Upper lobe of left lung (tissue), 6 donors: ENCODE data around the gene FBXL22. TPM values are rescaled to one million over a fixed set of nuclear protein-coding genes. Genes with fewer than 3 reads are reported as not detected.
"Not testable (repeated sequence)": the region's sequence is repeated elsewhere in the genome, so short reads cannot be mapped to it uniquely, and the experiment has no call there.

Experiments used
- ATAC-seq, 2 donors: fragments of 200-7000 bp; cut with Tn5 transposase; one replicate each; pipeline ENCODE4 v1.9.1; 2022; ENCODE audit warnings: mild to moderate bottlenecking in 2 of 2, moderate library complexity in 2 of 2; ENCODE audit not compliant: low FRiP score in 2 of 2
- DNase-seq, 2 donors: peaks; one replicate each; pipeline ENCODE4 v3.0.0-alpha.2; 2019 to 2020
- H3K27ac ChIP-seq, 4 donors: fragments of 200-600 bp; sonication (generic); one replicate each; pipeline ENCODE4 v1.5.1; 2016 to 2019
- H3K27me3 ChIP-seq, 4 donors: fragments of 200-600 bp; sonication (generic); one replicate each; pipeline ENCODE4 v1.5.1; 2017 to 2019
- H3K36me3 ChIP-seq, 4 donors: fragments of 200-600 bp; sonication (generic); one replicate each; pipeline ENCODE4 v1.5.1; 2016 to 2019
- H3K4me1 ChIP-seq, 4 donors: fragments of 200-600 bp; sonication (generic); one replicate each; pipeline ENCODE4 v1.5.1; 2018 to 2019
- H3K4me3 ChIP-seq, 4 donors: fragments of 200-600 bp; sonication (generic); one replicate each; pipeline ENCODE4 v1.5.1; 2017 to 2019; ENCODE audit warnings: mild to moderate bottlenecking in 2 of 4, moderate library complexity in 1 of 4
- H3K9me3 ChIP-seq, 4 donors: fragments of 200-600 bp; sonication (generic); one replicate each; pipeline ENCODE4 v1.5.1; 2018 to 2019
- CTCF ChIP-seq, 6 experiments: fragments of 450-650 bp in 4 of 6; fragments of 200-600 bp in 2 of 6; sonication (generic) in 2 of 6; IDR thresholded peaks; one replicate each; pipeline ENCODE4 v1.5.1; 2016 to 2019; ENCODE audit warnings: antibody characterized with exemption in 6 of 6
- EP300 ChIP-seq, 4 donors: sonication (generic); formaldehyde crosslinking; IDR thresholded peaks; one replicate each; pipeline ENCODE4 v1.5.1; 2017; ENCODE audit warnings: antibody characterized with exemption in 4 of 4, control low read depth in 2 of 4
- POLR2A ChIP-seq, 4 donors: fragments of 450-650 bp; IDR thresholded peaks; one replicate each; pipeline ENCODE4 v1.5.1; 2016 to 2017; ENCODE audit warnings: antibody characterized with exemption in 4 of 4, mild to moderate bottlenecking in 2 of 4
- POLR2AphosphoS5 ChIP-seq, 2 donors: sonication (generic); formaldehyde crosslinking; IDR thresholded peaks; one replicate each; pipeline ENCODE4 v1.5.1; 2017; ENCODE audit warnings: antibody characterized with exemption in 2 of 2
- WGBS, 2 donors: methylation state at CpG; one replicate each; pipeline ENCODE4 v1.1.5; 2017 to 2018; 5-methylcytosine and 5-hydroxymethylcytosine counted together
- total RNA-seq, 6 donors: library from RNA; depleted of rRNA in 4 of 6; stranded (reverse); fragments of >200 nt in 4 of 6; gene quantifications; one replicate each; pipeline versions ENCODE4 v1.1.0 to v1.2.1, GENCODE V29; 2016 to 2021
- donor health status: DM: no; HTN: no; CAD: no; lungs with moderate emphysema.
- donor health status: DM: no; HTN: yes; CAD: no; lungs with severe emphysema.

The FBXL22 gene
- total RNA-seq, 6 donors from 2014 or later, result 1.1 to 2.0 (median 1.8) TPM; not detected in 2

DNA sequence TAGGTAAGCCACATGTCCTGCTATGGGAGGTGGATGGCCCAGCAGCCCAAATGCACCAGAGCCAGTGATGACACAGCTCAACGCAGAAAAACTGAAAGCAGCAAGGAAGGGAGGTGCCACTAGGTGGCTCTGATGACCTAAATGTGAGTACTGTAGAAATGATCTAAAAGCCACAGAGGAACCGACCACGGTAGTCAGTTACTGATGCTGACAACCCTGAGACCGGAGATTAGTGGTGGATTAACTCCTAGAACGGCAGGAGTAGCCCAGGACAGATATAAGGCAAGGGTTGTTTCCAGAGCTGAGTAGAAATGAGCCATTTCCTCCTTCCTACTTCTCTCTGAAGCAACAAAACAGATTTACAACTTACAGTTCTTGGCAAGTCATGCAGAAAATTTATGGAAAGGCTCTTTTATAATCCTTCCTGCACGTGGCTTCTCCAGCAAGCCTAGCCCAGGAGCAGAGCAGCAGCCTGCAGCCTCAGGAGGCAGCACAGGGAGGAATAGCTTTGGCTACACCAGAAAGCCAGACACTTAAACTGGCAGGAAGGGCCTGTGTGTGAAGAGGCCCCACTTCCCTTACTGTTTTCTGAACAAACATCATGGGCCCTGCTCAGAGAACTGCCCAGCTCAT is 13.1 kb downstream of the FBXL22 start:
- peak in 1 of 2 donors; percentile 69 for DNase-seq
- H3K9me3 ChIP-seq, result no peaks in the 10 kb centered on the region
- WGBS, 2 donors, result 5 to 14% methylated on average over 6 of the region's 6 CpGs
- TF ChIP-seq CTCF (IDR thresholded peaks at IDR 0.05), result peak; percentile 34 to 73 (median 58)
- TF ChIP-seq POLR2AphosphoS5 (IDR thresholded peaks at IDR 0.05), result no peak
- ATAC-seq, result peak; percentile 75 to 87
- H3K27me3 ChIP-seq, result no peaks in the 10 kb centered on the region
- H3K4me1 ChIP-seq, result peaks cover 12 to 24% (median 22%) of the 10 kb centered on the region in 4 donors
- peak overlapping the region; percentile 26 to 39 (median 35) for H3K27ac ChIP-seq
- H3K4me3 ChIP-seq, result no peak overlapping the region
- H3K36me3 ChIP-seq, result peaks cover 5 to 70% (median 43%) of the 10 kb centered on the region in 4 donors

GRCh38 chr15:63611177-63611576 is 14.0 kb downstream of the FBXL22 start:
- TF ChIP-seq POLR2A (IDR thresholded peaks at IDR 0.05), result no peak
- no peak for TF ChIP-seq POLR2AphosphoS5 (IDR thresholded peaks at IDR 0.05)
- no peak for TF ChIP-seq CTCF (IDR thresholded peaks at IDR 0.05)
- TF ChIP-seq EP300 (IDR thresholded peaks at IDR 0.05), result no peak
- DNase-seq, result no peak
- no peak overlapping the region for H3K4me3 ChIP-seq
- H3K9me3 ChIP-seq, result no peaks in the 10 kb centered on the region
- no peaks in the 10 kb centered on the region for H3K27me3 ChIP-seq
- no peak for ATAC-seq
- H3K36me3 ChIP-seq, result peaks cover 5 to 78% (median 51%) of the 10 kb centered on the region in 4 donors
- peak overlapping the region in 3 of 4 donors; percentile 15 to 26 (median 19) for H3K27ac ChIP-seq
- WGBS, 2 donors, result 71 to 80% methylated on average over 3 of the region's 3 CpGs
- peaks cover 8 to 17% (median 14%) of the 10 kb centered on the region in 4 donors for H3K4me1 ChIP-seq

DNA sequence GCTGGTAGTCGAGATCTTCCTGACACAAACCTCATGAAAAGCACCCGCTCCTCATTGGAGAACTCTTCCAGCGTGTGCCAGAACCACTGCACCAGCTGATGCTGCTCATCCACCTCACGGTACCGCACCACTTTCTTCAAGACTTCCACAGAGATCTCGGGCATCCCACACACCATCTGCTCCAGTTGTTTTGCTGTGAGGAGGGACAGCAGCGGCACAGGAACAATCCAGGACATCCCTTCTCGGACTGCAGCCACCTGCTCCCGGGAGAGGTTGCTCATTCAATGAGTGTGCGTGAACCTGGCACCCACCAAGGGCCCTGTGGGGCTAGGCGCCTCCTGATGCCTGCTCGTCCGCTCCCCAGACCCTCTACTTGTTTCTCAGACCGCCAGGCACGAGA is 15.1 kb downstream of the FBXL22 start:
- 94 to 95% methylated on average over 3 to 15 of the region's 15 CpGs for WGBS, 2 donors
- no peak overlapping the region for H3K27ac ChIP-seq
- no peak for TF ChIP-seq EP300 (IDR thresholded peaks at IDR 0.05)
- no peak for TF ChIP-seq POLR2AphosphoS5 (IDR thresholded peaks at IDR 0.05)
- TF ChIP-seq CTCF (IDR thresholded peaks at IDR 0.05), result no peak
- TF ChIP-seq POLR2A (IDR thresholded peaks at IDR 0.05), result no peak

GRCh38 chr15:63615935-63616334 is 18.7 kb downstream of the FBXL22 start:
- WGBS, 2 donors, result 80 to 81% methylated on average over 3 of the region's 3 CpGs

More for the DNA sequence above, 15.1 kb downstream of the FBXL22 start:
- H3K9me3 ChIP-seq, result no peaks in the 10 kb centered on the region
- peaks cover 8 to 17% (median 11%) of the 10 kb centered on the region in 4 donors for H3K4me1 ChIP-seq
- H3K4me3 ChIP-seq, result no peak overlapping the region
- H3K27me3 ChIP-seq, result no peaks in the 10 kb centered on the region
- peaks cover 5 to 76% (median 56%) of the 10 kb centered on the region in 4 donors for H3K36me3 ChIP-seq
- ATAC-seq (no peak), DNase-seq (peak in 1 of 2 donors; percentile 50)

DNA sequence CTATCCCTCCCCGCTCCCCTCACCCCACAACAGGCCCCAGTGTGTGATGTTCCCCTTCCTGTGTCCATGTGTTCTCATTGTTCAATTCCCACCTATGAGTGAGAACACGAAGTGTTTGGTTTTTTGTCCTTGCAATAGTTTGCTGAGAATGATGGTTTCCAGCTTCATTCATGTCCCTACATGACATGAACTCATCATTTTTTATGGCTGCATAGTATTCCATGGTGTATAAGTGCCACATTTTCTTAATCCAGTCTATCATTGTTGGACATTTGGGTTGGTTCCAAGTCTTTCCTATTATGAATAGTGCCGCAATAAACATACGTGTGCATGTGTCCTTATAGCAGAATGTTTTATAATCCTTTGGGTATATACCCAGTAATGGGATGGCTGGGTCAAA is 20.0 kb downstream of the FBXL22 start:
- not testable (repeated sequence) for H3K4me3 ChIP-seq, H3K27ac ChIP-seq, H3K27me3 ChIP-seq, H3K4me1 ChIP-seq, ATAC-seq, H3K9me3 ChIP-seq, DNase-seq
- H3K36me3 ChIP-seq, result peaks cover 7 to 49% (median 34%) of the 10 kb centered on the region in 4 donors
- 98 to 99% methylated on average over 4 of the region's 4 CpGs for whole genome bisulfite sequencing, 2 donors

More at GRCh38 chr15:63615935-63616334, 18.7 kb downstream of the FBXL22 start:
- TF ChIP-seq EP300 (IDR thresholded peaks at IDR 0.05), result no peak
- TF ChIP-seq CTCF (IDR thresholded peaks at IDR 0.05), result no peak
- TF ChIP-seq POLR2A (IDR thresholded peaks at IDR 0.05), result no peak
- TF ChIP-seq POLR2AphosphoS5 (IDR thresholded peaks at IDR 0.05), result no peak
- peaks cover 5 to 49% (median 35%) of the 10 kb centered on the region in 4 donors for H3K36me3 ChIP-seq
- ATAC-seq, result no peak
- no peak overlapping the region for H3K4me3 ChIP-seq
- H3K9me3 ChIP-seq, result no peaks in the 10 kb centered on the region
- DNase-seq, result no peak
- H3K4me1 ChIP-seq, result peaks cover 0 to 7% (median 2%) of the 10 kb centered on the region in 4 donors
- no peak overlapping the region for H3K27ac ChIP-seq
- no peaks in the 10 kb centered on the region for H3K27me3 ChIP-seq

DNA sequence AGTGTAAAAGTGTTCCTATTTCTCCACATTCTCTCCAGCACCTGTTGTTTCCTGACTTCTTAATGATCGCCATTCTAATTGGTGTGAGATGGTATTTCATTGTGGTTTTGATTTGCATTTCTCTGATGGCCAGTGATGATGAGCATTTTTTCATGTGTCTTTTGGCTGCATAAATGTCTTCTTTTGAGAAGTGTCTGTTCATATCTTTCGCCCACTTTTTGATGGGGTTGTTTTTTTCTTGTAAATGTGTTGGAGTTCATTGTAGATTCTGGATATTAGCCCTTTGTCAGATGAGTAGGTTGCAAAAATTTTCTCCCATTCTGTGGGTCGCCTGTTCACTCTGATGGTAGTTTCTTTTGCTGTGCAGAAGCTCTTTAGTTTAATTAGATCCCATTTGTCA is 20.4 kb downstream of the FBXL22 start:
- not testable (repeated sequence) for H3K4me3 ChIP-seq, H3K4me1 ChIP-seq, H3K27me3 ChIP-seq, H3K27ac ChIP-seq, H3K9me3 ChIP-seq, DNase-seq, ATAC-seq
- 98 to 99% methylated on average over 3 of the region's 3 CpGs for WGBS, 2 donors
- peaks cover 6 to 49% (median 34%) of the 10 kb centered on the region in 4 donors for H3K36me3 ChIP-seq

GRCh38 chr15:63620760-63621159 is 23.6 kb downstream of the FBXL22 start:
- not testable (repeated sequence) for H3K27me3 ChIP-seq, H3K4me1 ChIP-seq, DNase-seq, H3K27ac ChIP-seq, H3K9me3 ChIP-seq, ATAC-seq, H3K4me3 ChIP-seq
- H3K36me3 ChIP-seq, result peaks cover 13 to 54% (median 47%) of the 10 kb centered on the region in 4 donors
- WGBS, 2 donors, result 100% methylated on average over 1 of the region's 2 CpGs; no CpG with 5 or more reads in 1 of the 2 donors
